T-cell (primary cell): ENCODE data around the gene G2E3. TPM values are rescaled to one million over a fixed set of nuclear protein-coding genes. Genes with fewer than 3 reads are reported as not detected.

Experiments used
- total RNA-seq, 35 experiments: library from RNA in 6 of 35; stranded (reverse) in 6 of 35; fragments of 120-200 nt in 1 of 35; gene quantifications; one replicate each; pipeline versions ENCODE4 v1.2.1 to v1.2.4 and lab custom pipeline; 2013 to 2026

The G2E3 gene
- total RNA-seq, 5 donors from 2014 or later (not counting 1 experiment from before 2014, with no cell fraction given), result 21.7 to 28.2 (median 24.1) TPM

Other genes starting within 250 kb of the G2E3 start
- gene SCFD1, start 63.2 kb downstream of the G2E3 start, total RNA-seq, result 100 to 1,000 TPM in 1 of 5 donors, 10 to 100 TPM in 4; 49.8 to 105 (median 57.3) TPM